GM21737 (cell line): ENCODE measurements around the gene SLC13A2.

Experiments used
- ATAC-seq: cut with Tn5 transposase; IDR thresholded peaks from one replicate; pipeline ENCODE4 v1.9.1; 2021; ENCODE audit warnings: mild to moderate bottlenecking, moderate library complexity; ENCODE audit not compliant: unreplicated experiment

The SLC13A2 gene

DNA sequence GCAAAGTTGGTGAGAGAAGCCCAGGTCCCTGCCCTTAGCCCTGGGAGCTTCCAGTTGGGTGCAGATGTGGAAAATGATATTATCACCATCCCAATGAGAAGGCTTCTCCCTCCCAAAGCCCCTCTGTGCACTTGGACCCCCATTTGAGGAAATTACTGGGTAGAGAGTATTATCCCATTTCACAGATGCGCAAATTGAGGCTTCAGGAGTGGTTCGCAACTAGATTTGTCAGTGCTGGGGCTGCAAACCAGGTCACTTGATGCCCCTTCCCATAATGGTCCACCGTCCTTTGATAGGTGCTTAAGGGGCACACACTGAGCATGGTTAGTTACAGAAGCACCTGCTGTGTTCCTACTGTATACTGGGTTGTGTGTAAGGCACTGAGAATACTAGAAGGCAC, 18.4 kb downstream of the SLC13A2 start:
- no peak for ATAC-seq

DNA sequence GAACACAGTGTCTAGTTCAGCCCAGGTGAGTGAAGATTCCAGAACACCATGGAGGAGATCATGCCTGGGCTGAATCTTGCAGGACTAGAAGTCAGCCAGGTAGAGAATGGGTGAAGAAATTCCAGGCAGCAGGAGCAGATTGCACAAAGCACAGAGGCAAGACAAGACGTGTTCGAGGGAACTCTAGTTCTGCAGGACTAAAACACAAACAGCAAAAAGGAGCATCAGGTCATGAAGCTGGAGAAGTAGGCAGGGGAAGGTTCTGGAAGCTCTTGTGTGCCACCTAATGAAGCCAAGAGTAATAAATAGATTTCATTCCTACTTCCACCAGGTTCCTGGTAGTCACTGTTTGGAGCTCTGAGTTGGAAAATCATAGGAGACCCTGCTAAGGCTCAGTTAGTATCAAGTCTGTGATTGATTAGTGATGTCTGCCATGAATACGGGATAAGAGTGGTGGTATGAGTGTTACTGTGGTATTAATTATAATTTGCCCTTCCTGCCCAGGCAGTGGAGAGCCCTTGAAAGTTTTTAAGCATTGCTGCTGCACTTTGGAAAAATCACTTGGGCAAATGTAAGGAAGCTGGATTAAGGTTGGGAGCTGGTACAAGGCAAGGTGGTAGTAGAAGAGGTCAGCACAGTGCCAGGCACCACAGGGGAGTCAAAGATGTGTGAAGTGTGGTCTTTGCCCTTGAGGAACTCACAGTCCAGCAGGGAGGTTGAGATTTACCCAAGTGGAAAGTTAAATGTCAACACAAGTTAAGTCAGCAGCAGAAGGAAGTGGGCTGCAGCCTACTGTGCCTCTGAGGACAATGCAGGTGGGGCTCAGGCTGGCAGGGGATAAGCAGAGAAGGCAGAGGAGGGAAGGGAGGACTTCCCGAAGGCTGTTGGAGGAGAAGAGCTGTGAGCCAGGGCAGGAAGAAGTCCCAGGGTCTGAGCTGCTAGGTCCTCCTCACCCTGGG, 19.2 kb downstream of the SLC13A2 start:
- ATAC-seq = no peak

DNA sequence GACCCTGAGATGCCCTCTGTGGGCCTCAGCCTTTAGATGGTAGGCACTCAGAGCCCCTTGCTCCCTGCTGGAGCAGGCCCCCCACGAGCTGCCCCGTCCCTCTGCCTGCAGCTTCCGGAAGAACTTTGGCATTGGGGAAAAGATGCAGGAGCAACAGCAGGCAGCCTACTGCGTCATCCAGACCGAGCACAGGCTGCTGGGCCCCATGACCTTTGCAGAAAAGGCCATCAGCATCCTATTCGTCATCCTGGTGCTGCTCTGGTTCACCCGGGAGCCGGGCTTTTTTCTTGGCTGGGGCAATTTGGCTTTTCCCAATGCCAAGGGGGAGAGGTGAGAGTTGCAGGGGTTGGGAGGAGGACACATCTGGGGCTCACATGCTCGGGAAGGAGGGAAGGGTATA, 20.0 kb downstream of the SLC13A2 start:
- no peak for ATAC-seq

DNA sequence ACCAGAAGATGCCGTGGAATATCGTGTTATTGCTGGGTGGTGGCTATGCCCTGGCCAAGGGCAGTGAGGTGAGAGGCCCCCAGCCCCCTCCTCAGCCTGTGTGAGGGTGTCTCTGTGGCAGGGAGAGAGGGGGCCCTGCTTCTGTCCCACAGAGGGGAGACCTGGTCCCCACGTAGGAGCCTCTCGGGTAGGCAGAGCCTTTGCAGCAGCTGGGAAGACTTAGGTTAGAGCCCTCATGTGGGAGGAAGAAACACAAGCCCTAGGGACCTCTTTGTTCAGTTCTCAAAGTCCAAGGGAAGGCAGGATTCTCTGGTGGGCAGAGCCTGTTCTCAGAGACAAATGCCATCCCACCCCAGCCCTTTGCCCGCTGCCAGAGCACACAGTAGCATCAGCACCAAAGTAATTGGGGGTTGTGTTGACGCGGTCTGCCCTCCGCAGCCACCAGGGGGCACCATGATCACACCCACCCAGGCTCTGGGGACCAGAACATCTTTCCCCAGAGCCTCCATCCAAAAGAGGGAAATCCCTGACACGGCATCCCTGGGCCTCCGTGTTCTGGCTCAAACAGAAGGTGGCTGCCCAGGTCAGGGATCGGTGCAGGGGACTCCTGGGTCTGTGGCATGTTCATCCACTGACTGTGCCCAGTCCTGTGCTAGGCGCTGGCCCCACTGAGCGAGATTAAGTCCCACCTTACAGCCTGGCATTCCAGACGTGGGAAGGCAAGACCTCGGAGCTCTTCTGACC, 21.2 kb downstream of the SLC13A2 start:
- ATAC-seq = no peak

DNA sequence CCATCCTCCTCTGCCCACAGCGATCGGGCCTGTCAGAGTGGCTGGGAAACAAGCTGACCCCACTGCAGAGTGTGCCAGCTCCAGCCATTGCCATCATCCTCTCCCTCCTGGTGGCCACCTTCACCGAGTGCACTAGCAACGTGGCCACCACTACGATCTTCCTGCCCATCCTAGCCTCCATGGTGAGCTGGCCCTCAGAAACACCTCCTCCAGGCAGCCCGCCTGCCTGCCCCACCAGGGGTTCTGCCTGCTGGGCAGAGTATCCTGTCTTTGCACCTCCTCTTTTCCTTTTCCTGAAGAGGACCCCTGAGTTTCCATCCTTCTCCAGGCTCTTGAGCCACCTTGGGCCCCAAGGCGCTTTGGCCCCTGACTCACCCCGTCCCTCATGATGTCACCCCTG, 22.2 kb downstream of the SLC13A2 start:
- no peak for ATAC-seq

DNA sequence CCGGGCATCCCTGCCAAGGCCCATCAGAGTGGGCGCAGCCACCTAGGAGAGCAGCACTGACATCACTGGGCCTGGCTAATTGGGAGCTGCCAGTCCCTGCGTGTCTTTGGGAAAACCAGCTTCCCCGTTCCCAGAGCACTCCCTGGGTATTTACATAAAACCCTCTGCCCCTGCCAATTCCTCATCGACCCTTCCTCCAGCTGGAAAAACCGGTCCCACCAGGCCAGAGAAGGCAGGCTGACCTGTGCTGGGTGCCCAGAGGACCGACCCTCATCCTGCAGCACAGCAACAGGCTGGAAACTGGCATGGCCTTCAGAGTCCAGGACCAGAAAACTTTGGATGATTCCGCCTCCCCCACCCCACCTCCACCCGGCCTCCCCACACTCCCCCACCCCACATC, 24.5 kb downstream of the SLC13A2 start:
- ATAC-seq = no peak

DNA sequence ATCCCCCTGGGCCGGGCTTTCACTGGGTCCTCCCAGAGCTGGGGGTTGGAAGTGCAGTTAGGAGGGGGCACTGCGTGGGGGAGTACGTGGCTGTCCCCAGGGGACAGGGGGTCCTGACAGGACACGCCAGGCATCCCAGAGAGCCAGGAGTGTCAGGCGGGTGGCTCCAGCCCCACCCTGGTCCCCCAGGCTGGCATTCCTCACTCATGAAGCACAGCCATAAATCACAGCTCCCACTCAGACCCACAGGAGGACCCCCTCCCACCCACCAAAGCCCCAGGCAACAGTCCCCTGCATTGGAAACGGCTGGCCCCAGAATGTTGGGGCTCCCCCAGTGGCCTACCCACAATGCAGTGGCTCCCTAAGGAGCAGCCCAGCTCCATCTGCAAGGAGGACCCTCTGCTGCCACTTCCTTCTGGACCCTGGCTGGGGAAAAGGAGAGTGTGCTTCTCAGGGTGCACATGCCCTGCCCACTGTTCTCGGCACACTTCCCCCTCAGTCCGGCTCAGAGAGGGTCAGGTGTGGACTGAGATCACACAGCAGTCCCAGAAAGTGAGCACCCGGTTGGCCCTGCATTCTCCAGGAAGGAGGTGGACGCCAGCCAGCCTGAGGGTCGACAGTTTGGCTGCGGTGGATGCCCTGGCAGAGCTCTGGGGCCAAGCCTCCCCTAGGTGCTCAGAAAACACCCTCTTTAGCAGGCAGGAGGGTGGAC, 25.4 kb downstream of the SLC13A2 start:
- ATAC-seq = no peak

DNA sequence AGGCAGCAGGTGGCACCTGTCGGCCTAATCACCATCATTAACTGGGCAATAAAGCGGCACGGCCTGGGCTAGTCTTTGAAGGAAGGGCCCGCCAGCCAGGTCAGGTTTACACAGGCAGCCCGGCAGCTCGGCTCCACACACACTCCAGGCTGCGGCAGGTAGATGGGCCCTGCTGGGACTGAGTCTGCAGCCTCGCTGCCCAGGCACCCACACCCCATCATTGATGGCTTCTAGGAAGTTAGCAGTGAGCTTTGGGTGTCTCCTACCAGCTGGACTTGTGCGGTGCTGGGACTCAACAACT, 25.9 kb downstream of the SLC13A2 start:
- no peak for ATAC-seq

DNA sequence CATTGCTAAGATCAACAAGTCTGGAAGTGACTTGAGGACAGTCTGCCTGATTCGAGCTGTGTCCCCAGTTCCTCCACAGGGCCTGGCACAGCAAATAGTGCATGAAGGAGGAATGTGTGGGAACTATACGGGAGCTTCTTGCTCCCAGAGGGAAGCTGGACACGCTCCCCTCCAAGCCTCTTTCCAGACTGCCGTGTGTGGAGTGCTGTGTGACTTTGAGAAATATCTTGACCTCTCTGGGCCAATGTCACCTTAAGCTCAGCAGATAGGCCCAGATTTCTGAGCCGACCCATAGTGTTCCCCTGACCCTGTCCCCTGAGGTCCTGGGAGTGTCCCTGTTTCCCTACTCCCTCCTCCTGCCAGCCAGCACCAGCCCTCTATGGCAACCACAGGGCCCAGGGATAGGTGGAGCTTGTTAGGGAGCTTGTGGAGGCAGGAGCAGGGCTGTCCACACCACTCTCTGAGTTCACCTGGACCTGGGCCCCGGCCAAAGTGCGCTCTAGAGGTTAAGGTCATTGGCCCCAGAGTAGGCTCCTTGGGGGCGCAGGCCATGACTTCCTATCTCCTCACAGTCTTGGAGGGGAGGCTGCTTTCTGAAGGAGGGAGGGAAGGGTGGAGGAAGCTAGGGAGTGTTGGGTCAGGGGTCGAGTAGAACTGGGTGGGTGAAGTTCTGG, 26.4 kb downstream of the SLC13A2 start:
- ATAC-seq = no peak

DNA sequence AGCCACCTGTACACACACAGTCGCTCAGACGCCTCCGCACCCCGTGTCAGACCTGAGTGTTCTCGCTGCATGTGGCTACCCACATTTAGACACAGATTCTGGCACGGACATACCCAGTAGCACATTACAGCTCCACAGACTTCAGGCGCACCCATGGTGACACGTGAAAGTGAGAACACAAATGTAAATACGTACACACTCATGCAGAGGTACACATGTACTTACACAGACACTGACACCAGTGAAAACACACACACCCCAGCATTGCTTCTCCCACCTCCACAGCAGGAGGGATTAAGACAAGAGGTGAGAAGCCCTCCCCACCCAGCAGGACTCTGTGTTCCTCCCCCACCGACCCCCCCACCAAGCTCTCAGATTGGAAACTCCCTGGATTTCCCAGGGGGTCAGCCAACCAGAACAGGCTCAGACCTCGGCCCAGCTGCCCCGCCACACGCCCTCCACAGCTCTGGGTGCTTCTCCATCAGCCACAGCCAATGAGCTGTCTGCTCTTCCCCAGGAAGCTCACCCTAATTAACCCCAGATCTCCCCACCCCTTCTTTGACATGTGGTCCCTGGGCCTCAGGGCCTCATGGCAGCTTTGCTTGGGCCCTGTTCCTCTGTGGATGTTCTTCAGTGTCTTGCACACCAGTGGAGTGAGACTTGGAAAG, 27.4 kb downstream of the SLC13A2 start:
- no peak for ATAC-seq

DNA sequence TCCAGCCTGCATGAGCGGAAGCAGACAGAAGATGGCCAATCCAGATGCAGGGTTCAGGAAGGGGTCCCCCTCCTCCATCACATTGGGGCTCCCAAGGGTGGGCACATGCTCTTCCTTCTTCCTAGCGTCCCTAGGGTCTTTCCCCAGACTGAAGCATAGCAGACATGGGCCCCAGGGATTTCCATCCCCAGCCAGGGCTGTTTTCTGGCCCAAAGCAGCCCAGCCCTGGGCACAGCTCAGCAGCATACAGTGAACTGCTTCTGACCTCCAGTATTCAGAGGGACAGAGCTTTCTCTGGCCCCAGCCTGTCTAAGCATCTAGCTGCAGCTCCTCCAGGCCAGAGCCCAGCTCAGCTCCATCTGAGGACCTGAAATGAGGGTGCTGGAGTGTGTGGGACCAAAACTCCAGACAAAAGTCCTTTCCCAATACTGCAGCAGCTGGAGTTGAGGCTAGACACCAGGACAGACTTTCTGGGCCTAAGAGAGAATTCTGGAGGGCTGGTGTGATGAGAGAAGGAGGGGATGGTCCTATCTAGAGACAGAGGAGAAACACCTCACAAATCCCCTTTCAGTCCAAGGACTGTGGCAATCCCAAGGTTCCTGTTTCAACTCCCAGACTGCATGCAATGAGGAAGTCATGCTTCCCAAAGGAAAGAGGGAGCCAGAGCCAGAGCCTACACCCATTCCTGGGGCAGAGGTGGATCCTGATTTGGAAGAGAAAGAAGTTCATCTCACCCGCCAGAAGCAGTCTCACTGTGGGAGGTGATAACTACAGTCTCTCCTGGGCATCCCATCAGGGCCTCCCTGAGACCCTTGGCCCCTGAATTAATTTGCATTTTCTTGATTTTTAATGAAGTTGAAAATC, 28.2 kb downstream of the SLC13A2 start:
- ATAC-seq = no peak

DNA sequence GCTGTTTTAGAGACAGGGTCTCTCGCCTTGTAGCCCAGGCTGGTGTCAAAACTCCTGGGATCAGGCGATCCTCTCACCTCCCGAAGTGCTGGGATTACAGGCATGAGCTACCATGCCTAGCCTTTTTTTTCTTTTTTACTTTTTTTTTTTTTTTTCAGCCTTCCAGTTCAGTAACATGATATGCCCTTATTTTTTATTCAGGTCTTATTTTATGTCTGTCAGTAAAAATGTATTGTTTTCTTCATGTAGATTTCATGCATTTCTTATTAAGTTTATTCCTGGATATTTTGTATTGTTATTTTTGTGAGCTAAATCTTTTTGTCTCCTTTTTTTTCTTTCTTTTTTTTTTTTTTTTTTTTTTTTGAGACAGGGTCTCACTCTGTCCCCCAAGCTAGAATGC, 30.0 kb downstream of the SLC13A2 start:
- no peak for ATAC-seq

DNA sequence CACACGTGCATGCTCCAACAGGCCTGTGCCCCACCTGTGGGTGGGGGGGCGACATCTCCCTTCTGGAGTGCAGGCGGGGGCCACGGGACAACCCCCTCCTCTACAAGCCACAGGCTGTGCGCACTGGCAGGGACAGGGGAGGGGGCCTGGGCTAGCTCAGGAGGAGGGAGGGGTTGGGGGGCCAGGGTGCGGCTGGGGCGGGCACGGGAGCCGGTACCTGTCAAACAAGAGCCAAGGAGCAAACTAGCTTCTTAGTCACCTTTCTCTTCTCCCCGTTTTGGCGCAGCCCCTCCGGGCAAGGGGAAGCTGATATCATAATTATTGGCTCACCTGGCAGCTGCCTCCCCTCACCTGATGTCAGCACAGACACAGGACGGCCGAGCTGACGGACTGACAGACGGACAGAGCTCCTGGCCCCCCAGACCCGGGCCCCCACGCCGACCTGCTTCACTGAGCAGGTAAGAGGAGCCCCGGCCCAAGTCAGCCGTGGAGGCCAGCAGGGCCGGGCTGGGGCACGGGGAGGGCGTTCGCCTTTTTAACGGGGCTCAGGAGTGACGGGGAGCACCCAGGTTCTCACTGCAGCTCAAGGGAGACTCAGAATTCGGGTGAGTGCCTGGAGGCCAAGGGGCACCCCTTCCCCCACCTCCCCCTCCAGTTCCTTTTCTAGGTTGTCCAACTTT, 32.7 kb downstream of the SLC13A2 start, which contains the start of gene FOXN1:
TSS of gene FOXN1 (plus strand) at position 363 of the 680 bp plus-strand sequence. CDS start 17,622 bp downstream, outside the sequence.
- ATAC-seq = no peak

DNA sequence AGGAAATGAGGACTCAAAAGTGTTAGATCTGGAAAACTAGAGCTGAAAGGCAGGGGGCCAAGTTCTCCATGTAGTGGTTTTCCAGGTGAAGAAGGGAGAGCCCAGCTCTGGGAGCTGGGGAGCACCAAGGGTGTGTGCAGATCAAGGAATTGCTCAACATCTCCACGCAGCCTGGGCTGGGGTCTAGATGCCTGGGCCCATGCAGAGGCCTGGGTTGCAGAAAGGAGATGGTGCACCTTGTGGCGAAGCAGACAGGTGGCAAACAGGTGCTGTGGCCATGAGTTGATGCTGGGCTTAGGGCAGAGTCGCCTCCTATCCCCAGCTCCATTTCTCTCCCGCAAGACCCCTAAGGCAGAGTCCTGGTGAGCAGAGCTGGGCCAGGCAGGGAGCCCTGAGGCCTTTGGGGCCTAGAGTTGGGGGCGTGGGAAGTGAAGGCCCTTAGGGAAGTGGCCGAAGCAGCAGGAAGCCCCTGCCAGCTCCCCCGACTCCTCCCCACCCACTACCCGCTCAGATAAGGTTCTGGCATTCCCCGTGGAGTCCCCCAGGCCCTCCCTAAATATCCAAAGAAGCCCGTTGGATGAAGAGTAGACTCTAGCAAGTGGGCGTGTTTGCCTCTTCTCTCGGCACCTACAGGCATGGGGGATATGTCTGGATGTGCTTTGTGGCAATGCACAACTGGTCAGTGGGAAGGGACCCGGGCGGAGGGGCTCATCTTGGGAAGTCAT, 33.5 kb downstream of the SLC13A2 start:
- no peak for ATAC-seq

DNA sequence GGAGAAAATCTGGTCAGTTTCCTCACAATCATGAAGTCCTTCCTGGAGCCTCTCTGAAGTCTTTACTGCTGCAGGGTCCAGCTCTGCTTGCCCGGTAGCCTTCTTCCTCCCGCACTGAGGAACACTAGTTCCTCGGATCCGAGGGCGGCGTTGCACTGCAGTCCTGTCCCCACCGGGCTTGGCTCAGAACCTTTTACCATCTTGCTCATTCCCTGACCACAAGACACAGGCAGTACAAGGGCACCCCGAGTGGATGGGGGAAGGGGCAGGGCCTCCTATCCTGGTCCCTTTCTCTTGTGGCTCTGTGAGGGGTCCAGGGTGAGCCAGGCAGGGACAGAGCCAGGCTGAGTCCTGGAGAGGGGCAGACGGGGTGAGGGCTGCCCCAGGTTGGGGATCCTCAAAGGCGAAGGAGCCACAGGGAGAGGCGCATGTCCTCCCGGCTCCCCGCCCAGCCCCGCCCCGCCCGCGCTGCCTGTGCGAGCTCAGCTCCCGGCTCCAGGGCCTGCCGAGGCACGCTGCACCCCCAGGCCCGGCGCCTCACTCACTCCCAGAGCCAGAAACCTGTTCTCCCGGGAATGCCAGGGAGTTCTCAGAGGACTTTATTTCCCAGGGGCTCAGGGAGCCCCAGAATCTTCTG, 34.2 kb downstream of the SLC13A2 start:
- no peak for ATAC-seq

DNA sequence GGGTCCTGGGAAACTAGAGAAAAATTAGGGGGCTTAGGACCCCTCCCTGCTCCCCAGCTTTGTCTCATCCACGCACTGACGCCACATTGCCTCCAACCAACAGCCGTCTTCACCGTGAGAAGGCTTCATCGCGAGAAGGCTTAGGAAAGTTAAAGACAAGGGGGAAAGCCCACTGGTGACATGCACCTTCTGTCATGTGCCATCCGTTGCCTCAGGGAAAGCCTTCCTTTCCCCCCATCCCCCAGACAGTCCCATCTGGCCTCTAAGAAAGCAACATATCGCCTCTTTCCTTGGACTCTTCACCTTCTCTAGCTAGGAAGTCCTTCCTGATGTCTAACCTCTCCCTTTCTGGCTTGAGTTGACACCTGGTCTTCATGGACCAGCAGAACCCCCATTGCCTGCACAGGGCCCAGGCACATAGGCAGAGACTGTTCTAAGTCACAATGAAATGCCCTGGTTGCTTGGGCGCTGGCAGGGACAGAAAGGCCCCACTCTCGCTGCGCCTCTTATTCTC, 34.8 kb downstream of the SLC13A2 start:
- ATAC-seq = no peak

DNA sequence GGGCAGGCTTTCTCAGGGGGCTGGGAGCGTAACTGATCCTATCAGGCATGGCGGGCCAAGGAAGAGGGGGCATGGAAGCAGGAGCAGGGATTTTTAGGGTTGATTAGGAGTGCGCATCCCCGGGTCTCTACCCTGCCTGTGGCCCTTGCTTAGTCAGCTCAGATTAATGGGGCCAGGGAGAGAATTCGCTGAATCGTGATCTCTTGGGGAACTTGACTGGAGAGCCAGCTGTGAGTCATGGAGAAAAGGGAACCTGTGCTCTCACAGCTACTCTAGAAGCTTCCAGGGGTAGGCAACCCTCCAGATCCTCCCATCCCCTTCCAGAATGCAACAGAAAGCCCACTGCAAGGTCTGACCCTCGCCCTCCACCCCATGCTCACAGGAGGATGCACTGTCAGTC, 36.3 kb downstream of the SLC13A2 start:
- no peak for ATAC-seq
